Skeletal muscle cell (primary cell): ENCODE results near the gene RYK.

Experiments used
- DNase-seq: peaks from one replicate; pipeline ENCODE4 v3.0.0-alpha.2; 2010; ENCODE audit warnings: low read depth
- H3K4me3 ChIP-seq: 2 replicates; pipeline ENCODE4 v1.5.1; 2011; ENCODE audit warnings: low read depth, mild to moderate bottlenecking, control low read depth, low read length, moderate library complexity

The RYK gene

DNA sequence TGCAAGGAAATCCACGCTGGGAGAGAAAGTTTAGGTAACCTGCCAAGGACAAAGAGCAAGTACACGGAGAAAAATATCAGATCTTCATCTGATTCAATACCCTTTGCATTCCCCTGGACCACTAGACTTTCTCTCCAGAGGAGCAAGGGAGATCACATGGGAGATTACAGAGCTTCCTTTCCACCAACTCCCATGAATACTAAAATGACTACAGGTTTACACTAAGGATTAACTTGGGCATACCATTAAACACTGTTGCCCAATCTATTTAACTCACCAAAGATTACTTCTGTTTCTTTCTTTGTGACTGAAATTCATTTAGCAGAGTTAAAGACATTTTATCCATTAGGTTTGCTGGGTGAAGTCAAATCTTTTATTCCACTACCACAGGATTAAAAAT, 71.2 kb downstream of the RYK start:
- DNase-seq = no peak
- H3K4me3 ChIP-seq = no peak overlapping the region

GRCh38 chr3:134163096-134163495, 87.6 kb downstream of the RYK start:
- no peak overlapping the region for H3K4me3 ChIP-seq
- DNase-seq = no peak

DNA sequence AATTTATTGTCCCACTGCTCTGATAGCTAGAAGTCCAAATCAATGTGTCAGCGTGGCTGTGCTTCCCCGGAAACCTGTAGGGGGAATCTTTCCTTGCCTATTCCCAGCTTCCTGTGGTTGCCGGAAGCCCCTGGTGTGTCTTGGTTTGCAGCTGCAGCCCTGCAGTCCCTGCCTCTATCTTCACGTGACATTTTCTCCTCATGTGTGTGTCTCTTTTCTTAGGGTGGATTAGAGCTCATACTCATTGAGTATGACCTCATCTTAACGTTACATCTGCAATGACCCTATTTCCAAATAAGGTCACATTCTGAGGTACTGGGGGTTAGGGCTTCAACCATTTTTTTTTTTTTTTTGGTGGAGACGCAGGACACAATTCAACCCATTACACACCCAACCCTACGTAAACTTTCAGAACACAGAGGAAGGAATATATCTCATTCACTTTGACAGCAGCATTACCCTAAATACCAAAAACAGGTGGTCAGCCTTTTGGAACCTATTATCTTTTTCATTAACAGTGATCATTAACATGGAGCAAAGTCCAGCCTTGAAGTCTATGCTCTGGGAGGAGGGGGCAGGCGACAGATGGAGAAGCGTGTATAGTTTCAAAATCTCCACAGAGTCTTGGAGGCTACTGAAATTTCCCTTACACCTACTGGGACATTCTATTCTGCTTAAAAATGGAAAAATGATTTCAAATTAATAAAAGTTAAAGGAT, 88.6 kb downstream of the RYK start:
- DNase-seq = no peak
- H3K4me3 ChIP-seq = no peak overlapping the region

GRCh38 chr3:134155446-134155845, 95.2 kb downstream of the RYK start:
- H3K4me3 ChIP-seq = no peak overlapping the region

GRCh38 chr3:134153761-134154160, 96.9 kb downstream of the RYK start:
- DNase-seq = no peak
- no peak overlapping the region for H3K4me3 ChIP-seq

More at GRCh38 chr3:134155446-134155845, 95.2 kb downstream of the RYK start:
- no peak for DNase-seq

GRCh38 chr3:134150476-134150875, 100.2 kb downstream of the RYK start:
- DNase-seq = no peak
- no peak overlapping the region for H3K4me3 ChIP-seq

- DNase-seq = no peak
- H3K4me3 ChIP-seq = no peak overlapping the region
These were observed 101.4 kb downstream of the RYK start for GRCh38 chr3:134149286-134149685.

DNA sequence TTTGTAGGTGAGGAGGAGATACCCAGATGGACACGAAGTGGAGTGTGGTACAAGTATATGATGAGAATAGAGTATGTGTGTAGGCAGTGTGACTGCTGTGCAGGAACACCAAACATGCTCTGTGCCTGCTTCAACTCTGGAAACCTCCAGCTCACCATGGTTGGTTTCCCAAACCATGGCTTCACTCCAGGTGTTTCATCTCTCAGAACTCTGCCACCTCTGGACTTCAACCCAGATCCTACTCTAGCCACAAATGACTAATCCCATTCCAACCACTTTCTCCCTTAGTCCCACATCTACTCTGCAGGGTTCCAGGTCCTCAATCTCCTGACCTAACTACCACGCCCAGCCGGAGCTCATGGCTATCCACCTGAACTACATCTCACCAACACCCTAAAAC, 102.1 kb downstream of the RYK start:
- H3K4me3 ChIP-seq = no peak overlapping the region
- no peak for DNase-seq

DNA sequence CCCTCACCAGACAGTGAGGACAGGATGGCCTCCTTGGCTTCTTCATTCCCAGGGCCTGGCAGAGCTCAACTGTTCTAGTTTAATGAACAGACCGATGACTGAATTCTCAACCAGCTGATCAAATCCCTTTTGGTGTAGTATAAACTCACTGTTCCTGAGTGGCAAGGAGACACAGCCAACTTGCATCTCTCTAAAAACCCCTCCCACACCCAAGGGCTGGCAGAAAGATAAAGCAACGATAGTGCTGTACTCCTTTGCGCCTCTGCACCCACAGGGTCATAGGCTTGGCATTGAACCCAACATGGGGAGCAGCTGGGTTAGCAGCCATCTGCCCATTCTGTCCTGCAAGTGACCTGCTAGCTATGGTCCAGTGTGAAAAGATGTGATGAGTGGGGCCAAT, 103.2 kb downstream of the RYK start:
- DNase-seq = no peak
- no peak overlapping the region for H3K4me3 ChIP-seq

GRCh38 chr3:134146666-134147065, 104.0 kb downstream of the RYK start:
- DNase-seq = no peak
- H3K4me3 ChIP-seq = no peak overlapping the region

DNA sequence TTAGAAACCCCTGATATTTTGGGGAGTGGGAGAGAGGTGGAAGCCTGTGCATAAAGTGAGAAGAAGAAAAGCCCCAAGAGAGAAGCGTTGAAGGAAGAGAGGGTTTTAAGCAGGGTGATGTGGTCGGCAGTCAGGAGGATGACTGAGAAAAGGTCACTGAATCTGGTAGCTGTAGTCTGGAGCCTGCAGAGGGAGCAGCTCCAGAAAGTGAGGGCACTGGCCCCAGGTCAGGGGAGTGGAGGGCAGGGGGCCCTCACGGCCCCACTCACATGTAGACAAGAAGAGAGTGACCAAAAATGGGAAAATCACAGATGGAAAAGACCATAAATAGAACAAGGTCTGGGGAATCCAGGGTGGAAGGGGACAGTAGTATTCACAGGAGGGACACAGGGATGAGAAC, 105.5 kb downstream of the RYK start:
- no peak overlapping the region for H3K4me3 ChIP-seq
- DNase-seq = no peak

GRCh38 chr3:134144694-134145093, 106.0 kb downstream of the RYK start:
- no peak for DNase-seq
- no peak overlapping the region for H3K4me3 ChIP-seq

GRCh38 chr3:134143828-134144401, 106.7 kb downstream of the RYK start:
- H3K4me3 ChIP-seq = no peak overlapping the region
- DNase-seq = no peak

- no peak overlapping the region for H3K4me3 ChIP-seq
- DNase-seq = no peak
These were observed 114.1 kb downstream of the RYK start for GRCh38 chr3:134136604-134137003.

DNA sequence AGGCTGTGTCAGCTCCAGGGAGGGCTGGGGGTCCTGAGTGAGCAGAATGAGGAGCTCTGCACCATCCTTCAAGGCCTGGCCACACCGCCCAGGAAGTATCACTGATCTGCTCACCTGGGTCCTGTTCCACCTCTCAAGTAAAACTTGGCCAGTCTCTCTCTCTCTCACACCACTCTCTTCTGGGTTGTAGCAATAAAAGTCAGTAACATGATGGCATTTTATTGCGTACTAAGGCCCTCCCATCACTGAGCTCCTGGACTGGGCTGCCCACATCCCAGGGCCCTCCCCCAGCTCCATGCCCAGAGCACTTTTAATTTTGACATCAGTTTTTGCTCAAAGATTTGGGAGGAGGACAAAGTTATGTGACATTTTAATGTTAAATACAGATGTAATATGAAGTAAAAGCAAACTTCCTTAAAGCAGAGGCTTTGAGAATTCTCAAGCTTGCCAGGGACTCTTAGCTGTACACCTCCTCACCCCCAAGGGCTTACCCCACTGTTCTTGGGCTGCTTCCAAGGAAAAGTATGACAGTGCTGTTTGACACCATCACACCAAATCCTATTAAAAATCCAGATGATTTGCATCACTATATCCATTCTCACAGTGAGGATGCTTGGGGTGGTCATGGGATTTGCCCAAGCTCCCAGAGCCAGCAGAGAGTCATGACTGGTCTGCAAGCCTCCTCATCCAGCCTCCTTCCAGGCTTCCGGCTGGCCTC, 115.8 kb downstream of the RYK start:
- no peak for DNase-seq
- H3K4me3 ChIP-seq = no peak overlapping the region

DNA sequence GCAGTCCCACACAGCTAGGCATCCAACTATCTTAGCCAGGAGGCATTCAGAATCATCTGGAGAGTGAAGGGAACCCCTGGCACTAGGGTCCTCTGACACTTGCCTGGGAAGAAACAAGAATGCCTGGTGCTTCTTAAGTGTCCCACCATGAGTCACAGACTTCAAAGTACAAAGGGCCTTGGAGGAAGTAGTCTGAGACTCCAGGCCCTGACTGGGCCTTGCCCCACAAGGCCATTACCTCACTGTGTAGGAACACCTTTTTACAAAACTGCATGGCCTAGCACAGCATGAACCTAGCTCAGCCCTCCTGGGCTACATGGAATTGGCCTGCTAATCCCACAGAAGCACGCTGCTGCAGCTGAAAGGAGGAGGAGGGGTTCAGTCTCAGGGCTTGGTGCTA, 116.4 kb downstream of the RYK start:
- H3K4me3 ChIP-seq = no peak overlapping the region
- DNase-seq = no peak

DNA sequence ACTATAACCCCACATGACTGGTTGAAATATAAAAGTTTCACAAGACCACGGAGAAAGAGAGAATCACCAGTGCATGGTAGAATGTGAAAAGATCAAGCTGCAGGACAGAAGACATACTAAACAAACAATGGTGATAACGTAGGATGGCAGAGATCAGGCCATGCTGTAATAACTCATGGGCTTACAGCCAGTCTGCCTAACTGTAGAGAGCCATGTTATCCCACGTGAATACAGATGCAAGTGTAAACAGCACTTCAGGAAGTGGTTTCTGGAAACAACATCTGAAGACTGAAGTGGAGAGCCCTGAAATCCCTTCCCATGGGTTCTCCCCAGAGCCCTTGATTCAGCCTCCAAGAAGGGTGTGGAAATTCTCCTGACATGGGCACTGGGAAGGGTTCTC, 117.7 kb downstream of the RYK start:
- no peak for DNase-seq
- H3K4me3 ChIP-seq = no peak overlapping the region

DNA sequence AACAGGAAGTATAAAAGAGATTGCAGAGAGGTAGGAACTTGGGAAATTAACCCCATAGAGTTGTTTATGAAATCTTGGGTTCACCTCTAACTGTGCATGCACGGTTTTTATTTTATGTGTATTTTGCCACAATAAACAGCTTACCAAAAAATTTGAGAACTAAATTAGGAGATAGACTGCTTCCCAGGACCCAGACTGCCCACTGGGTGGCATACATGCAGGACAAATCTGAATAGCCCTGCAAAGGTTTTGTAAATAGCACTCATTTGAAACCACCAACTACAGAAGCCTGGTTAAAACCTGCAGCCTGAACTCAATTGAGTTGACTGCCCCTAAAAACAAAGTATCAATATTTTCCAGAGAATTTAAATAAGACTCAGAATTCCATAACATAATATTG, 124.5 kb downstream of the RYK start:
- DNase-seq = no peak

GRCh38 chr3:134114726-134115125, 135.9 kb downstream of the RYK start:
- no peak for DNase-seq
- H3K4me3 ChIP-seq = no peak overlapping the region

More for the DNA sequence above, 124.5 kb downstream of the RYK start:
- H3K4me3 ChIP-seq = no peak overlapping the region

DNA sequence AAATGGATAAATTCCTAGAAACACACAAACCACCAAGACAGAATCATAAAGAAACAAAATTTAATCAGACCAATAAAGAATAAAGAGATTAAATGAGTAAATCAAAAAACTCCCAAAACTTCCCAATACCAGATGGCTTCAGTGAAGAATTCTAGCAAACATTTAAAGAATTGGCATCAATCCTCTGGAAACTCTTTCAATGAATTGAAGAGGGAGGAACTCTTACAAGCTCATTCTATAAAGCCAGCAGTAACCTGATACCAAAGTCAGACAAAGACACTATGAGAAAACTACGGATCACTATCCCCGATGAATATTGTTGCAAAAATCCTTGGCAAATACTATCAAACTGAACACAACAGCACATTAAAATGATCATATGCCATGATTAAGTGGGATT, 139.0 kb downstream of the RYK start:
- no peak overlapping the region for H3K4me3 ChIP-seq
- no peak for DNase-seq

GRCh38 chr3:134110963-134111362, 139.7 kb downstream of the RYK start:
- no peak overlapping the region for H3K4me3 ChIP-seq
- no peak for DNase-seq
